GM19238 (cell line): Measurements from ENCODE around the gene UCN3.
"Not testable (repeated sequence)": the region's sequence is repeated elsewhere in the genome, so short reads cannot be mapped to it uniquely, and the experiment has no call there.

ENCODE experiments used
- DNase-seq: peaks from one replicate; pipeline ENCODE4 v3.0.0; 2011; ENCODE audit warnings: low spot score; ENCODE audit not compliant: insufficient read length

Gene UCN3

DNA sequence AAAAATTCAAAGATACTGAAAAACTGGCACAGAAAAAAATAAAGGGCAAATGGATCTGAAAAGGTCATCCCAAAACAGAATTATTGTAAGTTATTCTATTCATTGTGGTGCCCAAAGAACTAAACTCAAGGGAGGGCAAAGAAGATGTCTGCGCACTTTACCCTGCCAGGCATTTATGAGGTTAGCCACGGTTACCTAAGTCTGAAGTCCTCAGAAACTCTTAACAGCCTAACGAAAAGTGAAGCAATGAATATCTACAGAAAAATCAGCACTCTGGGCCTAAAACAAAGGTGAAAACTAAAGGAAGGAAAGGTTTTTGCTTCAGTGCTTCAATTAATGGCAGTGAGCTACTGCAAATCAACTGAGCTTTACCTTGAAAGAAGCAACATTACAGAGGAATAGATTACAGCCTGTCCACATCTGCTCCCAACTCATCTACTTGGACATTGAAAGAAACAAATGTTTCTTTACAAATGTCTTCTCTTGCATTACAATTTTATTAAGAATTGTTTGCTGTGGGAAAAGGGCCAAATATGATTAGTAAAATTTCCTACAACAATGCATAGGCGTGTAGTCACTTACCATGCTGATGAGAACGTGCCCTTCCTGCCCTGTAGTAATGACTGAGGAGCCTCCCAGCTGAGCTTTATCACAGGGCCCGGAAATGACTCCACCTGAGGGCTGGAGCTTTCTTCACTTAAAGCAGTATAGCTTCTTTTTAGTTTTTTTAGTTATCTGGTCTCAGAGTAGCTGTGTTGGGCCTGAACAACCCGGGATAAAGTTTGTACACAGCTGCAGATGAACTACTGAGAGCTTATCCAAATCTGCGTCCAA is 39.7 kb downstream of the UCN3 start, which contains the start of gene TUBAL3:
TSS of gene TUBAL3 (minus strand) at position 621 of the 834 bp plus-strand sequence. CDS start at position 585, 36 bp downstream.
- no peak for DNase-seq

- no peak for DNase-seq
Observed at GRCh38 chr10:5406918-5407317, 42.2 kb downstream of the UCN3 start.

- DNase-seq: not testable (repeated sequence)
Observed at GRCh38 chr10:5410787-5411186, 46.0 kb downstream of the UCN3 start.

DNA sequence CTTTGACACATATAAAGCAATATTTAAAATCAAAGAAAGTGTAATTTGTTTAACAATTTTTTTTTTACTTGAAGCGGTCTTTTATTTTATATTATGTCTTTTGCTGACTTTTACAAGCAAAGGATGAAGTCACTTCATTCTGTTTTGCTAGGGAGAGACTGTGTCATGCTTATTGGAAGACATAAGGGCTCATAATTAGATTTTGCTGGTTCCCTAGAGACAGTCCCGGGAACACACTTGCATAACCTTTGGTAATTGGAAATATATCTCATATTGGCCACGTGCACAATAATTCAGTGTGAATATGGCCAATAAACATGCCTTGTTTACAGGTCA is 47.1 kb downstream of the UCN3 start:
- no peak for DNase-seq

DNA sequence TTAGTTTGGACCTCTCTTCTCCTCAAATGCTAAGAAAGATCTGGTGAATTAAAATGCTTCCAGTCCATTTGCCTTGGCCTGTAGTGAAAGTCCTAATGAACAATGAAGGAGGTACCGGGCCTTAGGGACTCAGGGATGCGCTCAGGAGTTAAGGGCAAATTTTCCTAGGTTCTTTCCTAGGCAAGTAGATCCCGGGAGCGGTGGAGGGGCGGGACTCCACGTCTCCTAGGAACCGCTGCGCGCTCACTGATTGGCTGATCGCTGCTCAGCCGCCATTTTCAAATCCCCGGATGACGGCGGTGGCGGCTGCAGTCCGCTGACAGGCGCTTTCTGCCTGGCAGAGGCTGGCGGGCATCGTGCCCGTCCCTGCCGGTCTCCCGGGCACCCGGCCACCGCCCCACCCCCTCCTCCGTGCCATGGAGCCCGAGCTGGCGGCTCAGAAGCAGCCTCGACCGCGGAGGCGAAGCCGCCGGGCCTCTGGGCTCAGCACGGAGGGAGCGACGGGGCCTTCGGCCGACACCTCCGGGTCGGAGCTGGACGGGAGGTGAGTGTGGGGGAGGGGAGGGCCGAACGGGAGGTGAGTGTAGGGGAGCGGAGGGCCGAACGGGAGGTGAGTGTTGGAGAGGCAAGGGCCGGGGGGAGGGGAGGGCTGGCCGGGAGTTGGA is 47.6 kb downstream of the UCN3 start, which contains the start of gene NET1:
TSS of gene NET1 (plus strand) at position 281 of the 665 bp plus-strand sequence. CDS start at position 417, 136 bp downstream.
- DNase-seq: peak; percentile 81

DNA sequence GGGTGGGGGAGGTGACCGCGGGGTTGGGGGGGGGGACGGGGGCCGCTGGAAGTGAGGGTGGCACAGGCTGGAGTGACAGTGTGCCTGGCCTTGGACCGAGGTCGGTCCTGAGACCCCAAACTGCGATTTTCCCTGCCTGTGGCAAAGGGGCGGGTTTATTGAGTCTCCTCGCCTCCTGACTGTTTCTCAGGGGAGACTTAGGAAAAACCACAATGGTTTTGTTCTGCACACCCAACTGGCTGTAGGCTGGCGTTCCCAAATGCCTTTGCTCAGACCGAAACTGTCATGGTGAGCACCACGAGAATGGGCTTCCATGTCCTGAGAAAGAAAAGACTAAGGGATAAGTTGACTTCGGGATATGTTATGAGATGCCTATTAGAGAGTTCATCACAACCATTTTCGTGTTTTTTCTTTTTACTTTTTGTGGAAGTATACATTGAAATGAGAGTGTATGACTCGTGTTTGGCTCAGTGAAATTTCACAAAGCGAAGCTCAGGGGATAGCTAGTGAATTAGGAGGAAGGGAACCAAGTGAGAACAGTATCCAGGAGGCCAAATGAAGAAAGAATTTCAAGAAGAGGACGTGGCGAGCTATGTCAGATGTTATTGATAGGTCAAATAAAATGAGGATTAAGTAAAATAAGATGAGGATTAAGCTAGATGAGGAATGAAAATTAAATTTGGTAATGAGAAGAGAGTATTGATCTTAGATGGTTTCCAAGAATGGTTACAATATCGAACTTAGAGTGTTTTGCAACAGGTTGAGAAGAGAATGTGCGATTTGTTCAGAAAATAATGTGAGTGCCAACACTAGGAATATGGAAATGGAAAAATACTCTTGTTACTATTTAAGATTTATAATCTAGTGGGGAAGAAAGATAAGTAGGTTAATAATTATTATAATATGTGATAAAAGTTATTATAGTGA is 48.5 kb downstream of the UCN3 start:
- DNase-seq: no peak

GRCh38 chr10:5416981-5417380 is 52.2 kb downstream of the UCN3 start:
- no peak for DNase-seq

DNA sequence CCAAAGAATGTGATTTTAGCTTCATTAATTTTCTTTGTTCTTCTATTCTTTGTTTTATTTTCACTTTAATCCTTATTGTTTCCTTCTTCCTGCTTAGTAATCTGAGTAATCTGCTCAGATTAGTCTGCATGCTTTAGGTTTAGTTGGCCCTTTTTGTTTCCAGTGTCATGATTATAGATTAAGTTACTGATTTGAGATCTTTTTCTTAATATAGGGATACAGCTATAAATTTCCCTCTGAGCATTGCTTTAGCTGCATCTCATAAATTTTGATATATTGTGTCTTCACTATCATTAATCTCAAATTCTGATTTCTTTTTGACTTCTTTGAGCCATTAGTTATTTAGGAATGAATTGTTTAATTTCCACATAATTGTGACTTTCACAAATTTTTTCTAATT is 53.8 kb downstream of the UCN3 start:
- no peak for DNase-seq

DNA sequence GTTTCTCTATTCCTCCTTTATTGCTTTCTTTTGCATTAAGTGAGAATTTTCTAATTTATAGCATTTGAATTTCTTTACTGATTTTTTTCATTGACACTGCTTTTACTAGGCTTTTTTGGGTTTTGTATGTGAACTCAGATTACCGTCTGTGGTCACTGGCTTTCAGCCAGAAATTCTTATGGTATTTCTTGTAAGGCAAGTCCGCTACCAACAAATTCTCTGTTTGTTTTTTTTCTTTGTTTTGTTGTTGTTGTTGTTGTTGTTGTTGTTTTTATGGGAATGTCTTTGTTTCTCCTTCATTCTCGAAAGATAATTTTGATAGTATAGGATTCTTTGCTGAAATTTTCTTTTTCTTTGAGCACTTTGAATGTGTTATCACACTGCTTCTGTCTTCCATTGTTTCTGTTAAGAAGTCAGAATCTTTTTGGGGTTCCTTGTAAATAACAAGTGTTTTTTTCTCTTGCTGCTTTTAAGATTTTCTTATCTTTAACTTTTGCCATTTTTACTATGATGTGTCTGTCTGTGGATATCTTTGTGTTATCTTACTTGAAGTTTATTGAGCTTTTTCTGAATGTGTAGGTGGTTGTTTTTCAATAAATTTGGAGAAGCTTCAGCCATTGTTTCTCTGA is 54.8 kb downstream of the UCN3 start:
- no peak for DNase-seq

DNA sequence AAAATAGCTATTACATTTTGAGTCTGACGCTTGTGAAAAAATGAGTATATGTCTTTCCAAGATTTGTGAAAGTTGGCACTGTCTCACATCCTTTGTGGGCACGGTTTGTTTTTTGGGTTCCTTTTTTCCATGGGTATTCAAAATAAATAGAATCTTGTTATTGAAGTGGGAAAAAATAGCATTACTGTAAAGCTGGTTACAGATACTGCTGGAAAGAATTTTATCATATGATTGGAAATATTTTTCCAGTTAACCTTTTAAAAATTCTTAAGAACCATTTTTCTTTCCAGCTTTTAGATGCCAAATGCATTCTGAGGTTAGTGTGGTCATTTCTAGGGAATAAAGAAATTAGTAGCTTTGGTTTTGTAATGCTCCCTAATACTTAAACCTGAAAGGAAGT is 59.0 kb downstream of the UCN3 start:
- no peak for DNase-seq
